Measurements from ENCODE around the gene FAT1. TPM values are rescaled to one million over a fixed set of nuclear protein-coding genes. Genes with fewer than 3 reads are reported as not detected.

FAT1 gene
- total RNA-seq, 1 donor from 2014 or later: 47.1 TPM

DNA sequence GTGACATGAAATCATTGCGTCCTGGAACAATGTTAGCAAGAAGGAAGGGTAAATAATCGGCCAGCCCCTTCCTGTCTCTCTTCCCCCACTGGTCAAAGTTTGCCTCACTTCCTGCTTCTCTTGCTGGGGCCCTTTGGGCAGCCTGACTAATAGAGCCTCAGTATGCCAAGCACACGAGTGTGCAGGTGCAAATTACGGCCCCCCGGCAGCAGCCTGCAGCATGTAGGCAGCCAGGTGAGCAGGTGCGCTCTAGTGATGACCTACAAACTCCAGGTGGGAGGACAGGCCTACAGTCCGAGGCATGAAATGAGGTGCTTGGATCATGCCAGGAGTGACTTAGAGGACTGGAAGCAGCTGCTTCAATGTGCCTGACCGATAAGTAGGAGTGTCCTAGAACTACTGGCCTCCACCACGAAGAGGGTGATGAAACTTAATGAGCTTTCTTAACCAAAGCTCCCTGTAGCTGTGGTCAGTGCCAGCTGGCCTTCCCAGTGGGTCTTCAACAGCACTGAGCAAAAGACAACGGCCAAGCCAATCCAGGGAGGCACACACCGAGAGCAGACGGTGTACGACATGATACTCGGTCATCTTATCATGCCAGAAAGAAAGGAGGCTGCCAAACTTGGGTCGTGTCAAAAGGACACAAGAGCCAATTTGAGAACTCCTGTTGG lies 26.1 kb upstream of the FAT1 start:
- no peak overlapping the region for H3K4me3 ChIP-seq
- H3K36me3 ChIP-seq: no peaks in the 10 kb centered on the region
- H3K27me3 ChIP-seq: no peaks in the 10 kb centered on the region
- TF ChIP-seq POLR2A (IDR thresholded peaks at IDR 0.05): no peak
- no peak for TF ChIP-seq CTCF (IDR thresholded peaks at IDR 0.05)
- no peak for TF ChIP-seq POLR2AphosphoS5 (IDR thresholded peaks at IDR 0.05; ENCODE audit: insufficient read depth in 1 of 2, low read depth in 1 of 2)
- H3K27ac ChIP-seq: no peak overlapping the region
- no peaks in the 10 kb centered on the region for H3K4me1 ChIP-seq
- DNase-seq (ENCODE audit: extremely low spot score in 2 of 2): peak in 1 of 2 donors; percentile 44
- H3K9me3 ChIP-seq: no peaks in the 10 kb centered on the region
- intact Hi-C loops (cut with DNase I): no loop called here

DNA sequence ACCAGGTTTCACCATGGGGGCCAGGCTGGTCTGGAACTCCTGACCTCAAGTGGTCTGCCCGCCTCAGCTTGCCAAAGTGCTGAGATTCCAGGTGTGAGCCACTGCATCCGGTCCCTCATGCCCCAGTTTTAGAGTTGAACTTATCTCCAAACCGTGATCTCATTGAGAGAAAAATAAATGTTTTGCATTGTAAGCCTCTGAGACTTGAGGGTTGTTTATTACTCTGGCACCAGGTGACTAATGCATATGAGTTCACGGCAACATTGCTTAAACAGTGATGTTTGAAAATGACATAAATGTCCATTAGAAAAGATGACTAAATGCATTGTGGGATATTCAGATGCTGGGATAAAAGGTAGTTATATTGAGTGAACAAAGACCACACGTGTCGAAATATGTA lies 22.9 kb upstream of the FAT1 start:
- Histone ChIP-seq H3K4me3 (no peak overlapping the region), H3K27me3 (no peaks in the 10 kb centered on the region), H3K4me1 (no peaks in the 10 kb centered on the region), H3K9me3 (no peaks in the 10 kb centered on the region), H3K27ac (no peak overlapping the region), H3K36me3 (no peaks in the 10 kb centered on the region)
- TF ChIP-seq POLR2AphosphoS5 (IDR thresholded peaks at IDR 0.05; ENCODE audit: insufficient read depth in 1 of 2, low read depth in 1 of 2) (no peak), POLR2A (IDR thresholded peaks at IDR 0.05) (no peak), CTCF (IDR thresholded peaks at IDR 0.05) (no peak)
- intact Hi-C loops (cut with DNase I): no loop called here
- DNase-seq (ENCODE audit: extremely low spot score in 2 of 2): no peak

- no peak overlapping the region for H3K4me3 ChIP-seq
- H3K27ac ChIP-seq: no peak overlapping the region
- TF ChIP-seq POLR2A (IDR thresholded peaks at IDR 0.05): no peak
- no peak for TF ChIP-seq CTCF (IDR thresholded peaks at IDR 0.05)
- no peak for TF ChIP-seq POLR2AphosphoS5 (IDR thresholded peaks at IDR 0.05; ENCODE audit: insufficient read depth in 1 of 2, low read depth in 1 of 2)
- intact Hi-C loops (cut with DNase I): no loop called here
- DNase-seq (ENCODE audit: extremely low spot score in 2 of 2): no peak
- no peaks in the 10 kb centered on the region for H3K9me3 ChIP-seq
- no peaks in the 10 kb centered on the region for H3K4me1 ChIP-seq
- H3K36me3 ChIP-seq: no peaks in the 10 kb centered on the region
- no peaks in the 10 kb centered on the region for H3K27me3 ChIP-seq
Measured at GRCh38 chr4:186743261-186743660, 19.6 kb upstream of the FAT1 start.

DNA sequence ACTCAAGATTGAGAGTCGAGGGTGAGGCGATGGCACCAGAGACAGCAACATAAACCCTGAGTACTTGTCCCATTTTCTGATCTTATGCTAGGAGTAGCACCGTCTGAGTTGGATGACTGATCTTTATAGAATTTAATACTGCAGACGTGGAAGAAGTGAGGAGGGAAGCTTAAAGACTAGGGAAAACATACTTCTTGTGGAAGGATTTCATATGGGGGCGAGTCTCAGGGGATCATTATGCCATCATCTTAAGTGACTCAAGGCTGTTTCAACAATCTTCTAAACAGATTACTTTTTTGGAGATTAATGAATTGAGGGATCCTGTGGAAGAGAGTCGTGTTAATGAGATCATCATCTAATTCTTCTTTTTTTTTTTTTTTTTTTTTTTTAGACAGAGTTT lies 17.2 kb upstream of the FAT1 start:
- H3K9me3 ChIP-seq: no peaks in the 10 kb centered on the region
- H3K4me1 ChIP-seq: no peaks in the 10 kb centered on the region
- intact Hi-C loops (cut with DNase I): no loop called here
- TF ChIP-seq POLR2A (IDR thresholded peaks at IDR 0.05) (no peak), POLR2AphosphoS5 (IDR thresholded peaks at IDR 0.05; ENCODE audit: insufficient read depth in 1 of 2, low read depth in 1 of 2) (no peak), CTCF (IDR thresholded peaks at IDR 0.05) (no peak)
- H3K27me3 ChIP-seq: no peaks in the 10 kb centered on the region
- no peak overlapping the region for H3K27ac ChIP-seq
- H3K36me3 ChIP-seq: no peaks in the 10 kb centered on the region
- no peak overlapping the region for H3K4me3 ChIP-seq
- no peak for DNase-seq (ENCODE audit: extremely low spot score in 2 of 2)

GRCh38 chr4:186739802-186740434 lies 16.3 kb upstream of the FAT1 start:
- DNase-seq (ENCODE audit: extremely low spot score in 2 of 2): no peak
- Histone ChIP-seq H3K4me1 (no peaks in the 10 kb centered on the region), H3K27ac (no peak overlapping the region), H3K27me3 (no peaks in the 10 kb centered on the region), H3K9me3 (no peaks in the 10 kb centered on the region), H3K36me3 (no peaks in the 10 kb centered on the region), H3K4me3 (no peak overlapping the region)
- intact Hi-C loops (cut with DNase I): no loop called here
- no peak for TF ChIP-seq POLR2A (IDR thresholded peaks at IDR 0.05)
- no peak for TF ChIP-seq CTCF (IDR thresholded peaks at IDR 0.05)
- TF ChIP-seq POLR2AphosphoS5 (IDR thresholded peaks at IDR 0.05; ENCODE audit: insufficient read depth in 1 of 2, low read depth in 1 of 2): no peak
